Stimulated activated CD8-positive, alpha-beta memory T cell treated with anti-CD3 and anti-CD28 coated beads, Interleukin-4, amount 100 ng/mL, for 24 hours (primary cell): Measurements from ENCODE around the gene NMRAL1.

ENCODE experiments used
- DNase-seq: peaks from one replicate; pipeline ENCODE4 v3.0.0-alpha.2; 2020; ENCODE audit warnings: low read depth

Gene NMRAL1

DNA sequence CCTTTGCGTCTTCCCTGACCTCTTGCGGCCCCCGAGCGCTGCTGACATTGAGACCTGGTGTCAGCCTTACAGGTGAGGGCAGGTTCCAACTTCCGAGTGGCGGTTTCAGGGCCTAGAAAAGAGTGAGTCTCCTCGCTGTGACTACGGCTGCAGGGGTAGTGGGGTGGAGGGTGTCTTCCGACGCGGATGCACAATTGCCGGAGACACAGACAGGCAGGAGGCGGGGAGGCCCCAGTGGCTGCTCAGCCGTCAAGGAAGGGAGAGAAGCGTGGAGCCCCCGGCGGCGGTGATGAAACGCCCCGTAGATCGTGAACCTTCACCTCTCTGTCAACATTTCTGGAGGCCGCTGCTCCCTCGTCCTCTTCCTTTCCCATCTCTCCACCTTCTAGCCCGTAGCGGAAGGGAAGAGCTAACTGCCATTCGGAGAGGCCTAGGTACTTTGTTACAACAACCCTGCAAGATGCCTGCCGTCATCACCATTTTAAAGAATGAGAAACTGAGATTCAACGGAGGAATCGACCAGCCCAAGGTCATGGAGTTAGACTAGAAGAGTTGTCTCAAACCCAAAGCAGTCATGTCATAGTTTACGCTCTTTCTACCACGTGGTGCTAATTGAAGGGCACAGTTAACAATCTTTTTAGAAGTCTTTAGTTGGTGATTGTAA lies 48.3 kb downstream of the NMRAL1 start:
- no peak for DNase-seq

DNA sequence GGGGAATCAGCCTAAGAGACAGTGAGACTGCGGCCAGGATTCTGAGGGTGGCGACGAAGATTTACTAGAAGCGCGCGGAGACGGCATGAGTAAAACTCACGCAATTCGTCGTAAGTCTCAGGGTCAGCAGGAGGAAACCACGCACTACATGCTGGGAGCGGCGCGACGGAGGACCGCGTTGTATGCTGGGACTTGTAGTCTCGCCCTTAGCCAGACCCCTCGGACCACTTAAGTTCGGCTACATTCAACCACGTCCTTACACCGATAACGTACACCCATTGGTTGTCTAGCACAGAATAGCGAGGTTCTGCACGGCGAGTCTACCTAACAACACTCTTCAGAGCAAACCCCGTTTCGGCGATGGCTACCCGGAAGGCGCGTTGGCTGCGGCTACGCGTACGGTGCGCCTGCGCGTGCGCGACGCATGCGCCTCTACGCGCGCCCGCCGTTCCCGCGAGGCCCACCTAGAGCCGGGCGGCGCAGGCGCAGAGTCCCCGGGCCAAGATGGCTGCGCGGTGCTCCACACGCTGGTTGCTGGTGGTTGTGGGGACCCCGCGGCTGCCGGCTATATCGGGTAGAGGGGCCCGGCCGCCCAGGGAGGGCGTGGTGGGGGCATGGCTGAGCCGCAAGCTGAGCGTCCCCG lies 48.9 kb downstream of the NMRAL1 start, which contains the start of gene DNAJA3:
Gene DNAJA3, plus strand, starts transcription at position 491 of the 643 bp plus-strand sequence. Its CDS starts 14 bp downstream, at position 505.
- DNase-seq: peak; percentile 91

DNA sequence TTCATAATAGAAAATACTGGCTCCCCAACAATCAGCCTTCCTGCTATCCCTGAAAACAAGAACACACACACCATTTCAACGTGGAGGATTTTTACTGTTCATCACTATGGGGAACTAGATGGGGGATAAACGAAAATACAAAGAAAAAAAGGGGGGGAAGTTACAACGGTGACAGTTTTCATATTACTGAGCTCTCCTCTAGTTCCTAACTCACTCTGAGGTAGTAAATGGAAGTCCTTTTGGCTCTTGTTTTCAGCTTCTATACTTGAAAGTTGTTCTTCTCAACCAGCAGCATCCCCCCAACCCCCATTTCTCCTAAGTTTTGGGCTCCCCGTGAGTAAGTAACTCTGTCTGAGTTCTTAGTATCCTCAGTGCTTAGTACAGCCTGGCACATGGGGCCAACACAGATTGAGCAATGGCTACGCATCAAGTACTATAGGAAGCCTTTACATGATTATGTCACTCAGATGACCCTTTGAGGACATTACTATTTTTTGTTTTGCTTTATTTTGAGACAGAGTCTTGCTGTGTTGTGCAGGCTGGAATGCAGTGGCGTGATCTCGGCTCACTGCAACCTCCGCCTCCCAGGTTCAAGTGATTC lies 53.8 kb downstream of the NMRAL1 start:
- DNase-seq: no peak

DNA sequence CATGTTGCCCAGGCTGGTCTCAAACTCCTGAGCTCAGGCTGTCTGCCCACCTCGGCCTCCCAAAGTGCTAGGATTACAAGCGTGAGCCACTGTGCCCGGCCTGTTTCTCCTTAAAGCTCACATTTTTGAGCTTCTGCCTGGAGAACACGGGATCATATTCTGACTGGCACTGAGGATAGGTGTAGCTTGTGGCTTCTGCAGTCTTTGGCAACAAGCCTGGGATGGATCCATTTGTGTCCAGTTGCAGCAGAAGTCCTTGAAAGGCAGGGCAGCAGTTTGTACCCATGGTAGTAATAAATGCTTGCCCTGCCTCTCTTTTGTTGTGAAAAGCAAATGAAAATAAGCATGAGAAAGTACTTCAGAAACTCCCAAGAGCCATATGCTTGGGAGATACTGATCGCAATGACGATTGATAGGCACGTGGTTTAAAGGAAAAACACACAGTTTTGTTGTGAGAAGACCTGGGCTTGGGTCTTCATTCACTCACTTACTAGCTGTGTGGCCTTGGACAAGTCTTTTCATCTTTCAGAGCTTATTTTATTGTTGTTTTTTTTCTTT lies 54.9 kb downstream of the NMRAL1 start:
- no peak for DNase-seq

DNA sequence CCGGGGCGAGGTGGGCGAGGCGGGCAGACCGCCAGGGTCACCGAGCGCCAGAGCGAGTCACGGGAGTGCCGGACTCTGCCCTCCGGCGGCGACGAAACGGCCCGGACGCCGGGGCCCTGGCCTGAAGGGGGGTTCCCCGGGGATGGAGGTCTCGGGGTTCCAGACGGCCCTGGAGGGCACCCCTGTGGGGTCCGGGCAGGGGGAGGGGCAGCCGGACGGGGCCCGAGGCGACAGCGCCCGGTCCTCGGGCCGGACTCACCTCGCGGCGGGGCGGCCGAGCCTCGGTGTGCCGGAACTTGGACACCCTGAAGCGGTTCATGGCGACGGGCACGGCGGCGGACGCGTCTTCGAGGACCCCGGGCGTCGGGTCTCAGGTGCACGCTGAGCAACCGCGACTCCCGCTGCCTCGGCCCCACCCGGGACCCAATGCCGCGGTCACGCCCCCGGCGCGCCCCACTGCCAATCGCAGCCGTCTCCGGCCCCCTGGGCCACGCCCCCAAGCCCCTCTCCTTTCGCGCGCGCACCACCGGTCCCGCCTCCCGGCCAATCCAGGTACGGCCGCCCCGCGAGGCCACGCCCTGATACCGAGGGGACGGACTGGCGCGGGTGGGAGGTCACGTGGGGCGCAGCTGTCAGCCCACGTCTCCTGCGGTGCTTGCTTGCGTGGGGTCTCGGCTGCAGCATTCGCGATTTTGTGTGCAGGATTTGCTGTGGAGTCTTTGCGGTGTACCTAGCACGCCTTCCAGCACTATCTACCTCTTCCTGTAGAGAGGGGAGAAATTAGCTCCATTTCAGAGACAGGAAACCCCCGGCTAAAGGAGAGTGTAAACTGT lies 58.0 kb downstream of the NMRAL1 start, which contains the start of gene CORO7:
Gene CORO7, minus strand, starts transcription at position 397 of the 833 bp plus-strand sequence. Its CDS starts 78 bp downstream, at position 319.
- peak; percentile 98 for DNase-seq

DNA sequence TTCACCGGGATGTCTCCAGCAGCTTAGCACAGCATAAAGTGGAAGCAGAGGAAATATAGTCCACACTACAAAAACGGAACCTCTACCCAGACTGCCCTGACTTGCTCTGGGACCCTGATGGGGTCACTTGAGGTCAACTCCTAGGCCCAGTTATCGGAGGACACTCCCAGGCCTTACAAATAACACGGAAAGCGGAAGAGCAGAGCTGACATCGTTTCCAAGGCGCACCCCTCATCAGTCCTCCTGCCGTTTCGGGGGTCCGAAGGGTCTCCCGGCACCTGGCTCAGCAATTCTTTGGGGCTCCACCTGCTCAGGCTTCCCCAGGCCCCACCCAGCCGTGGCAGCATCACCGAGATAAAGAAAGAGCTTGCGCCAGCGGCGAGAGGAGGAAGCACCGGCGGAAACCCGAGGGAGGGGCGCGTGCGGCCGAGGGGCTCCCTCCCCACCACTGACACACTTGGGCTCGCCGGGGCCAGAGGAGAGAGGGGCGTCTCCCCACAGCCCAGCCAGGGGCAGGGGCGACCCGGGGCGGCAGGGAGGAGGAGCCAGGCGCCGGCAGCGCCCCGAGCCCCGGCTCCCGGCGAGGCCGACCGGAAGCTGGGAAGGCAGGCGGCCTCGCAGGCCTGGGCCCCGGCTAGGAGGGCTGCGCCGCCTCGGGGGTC lies 58.8 kb downstream of the NMRAL1 start:
- peak; percentile 34 for DNase-seq

DNA sequence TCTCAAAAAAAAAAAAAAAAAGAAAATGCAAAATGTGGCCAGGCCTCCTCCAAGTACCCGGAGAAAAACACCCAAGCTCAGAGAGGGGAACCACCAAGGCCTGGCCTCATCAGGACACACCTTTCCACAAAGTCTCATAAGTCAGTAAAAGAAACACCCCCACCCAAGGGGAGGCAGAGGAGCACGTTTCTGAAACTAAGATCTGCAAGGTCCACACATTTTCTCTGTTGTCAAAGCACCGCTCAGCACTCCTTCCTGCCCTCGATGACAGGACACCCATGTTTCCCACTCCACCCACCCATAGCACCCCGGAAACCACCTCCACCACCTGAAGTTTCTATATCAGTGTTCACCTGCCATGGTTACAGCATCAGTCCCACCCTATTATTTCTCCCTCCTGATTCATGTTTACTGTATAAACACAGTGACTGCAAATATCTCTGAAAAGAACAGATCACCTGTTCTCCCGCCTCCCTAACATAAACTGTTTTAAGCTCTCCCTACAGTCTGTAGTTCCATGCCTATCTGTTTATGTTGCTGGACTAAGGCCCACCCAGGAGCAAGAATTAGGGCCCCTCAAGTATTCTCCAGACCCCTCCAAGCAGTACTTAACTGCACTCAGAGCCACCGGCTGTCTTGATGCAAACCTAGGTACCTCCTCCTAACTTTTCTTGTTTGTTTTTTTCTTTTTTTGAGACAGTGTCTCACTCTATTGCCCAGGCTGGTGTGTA lies 60.1 kb downstream of the NMRAL1 start:
- peak; percentile 74 for DNase-seq

DNA sequence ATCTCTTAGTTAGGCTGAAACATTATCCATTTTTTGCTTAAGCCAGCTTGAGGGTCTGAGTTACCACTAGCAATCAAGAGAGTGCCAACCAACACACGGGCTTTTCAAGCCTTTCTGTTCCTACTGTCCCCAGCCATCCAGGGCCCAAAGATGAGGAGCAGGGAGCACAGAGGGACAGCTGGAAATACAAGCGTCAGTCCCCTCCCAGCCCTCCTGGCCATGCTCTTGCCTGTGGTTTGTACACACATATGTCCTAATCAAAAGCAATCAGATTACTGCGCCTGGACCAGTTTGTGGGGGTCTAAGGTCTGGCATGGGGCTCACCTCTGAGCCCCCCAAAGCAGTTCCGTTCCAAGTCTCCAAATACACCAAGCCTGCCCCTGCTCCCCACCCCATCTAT lies 61.6 kb downstream of the NMRAL1 start:
- DNase-seq: no peak

DNA sequence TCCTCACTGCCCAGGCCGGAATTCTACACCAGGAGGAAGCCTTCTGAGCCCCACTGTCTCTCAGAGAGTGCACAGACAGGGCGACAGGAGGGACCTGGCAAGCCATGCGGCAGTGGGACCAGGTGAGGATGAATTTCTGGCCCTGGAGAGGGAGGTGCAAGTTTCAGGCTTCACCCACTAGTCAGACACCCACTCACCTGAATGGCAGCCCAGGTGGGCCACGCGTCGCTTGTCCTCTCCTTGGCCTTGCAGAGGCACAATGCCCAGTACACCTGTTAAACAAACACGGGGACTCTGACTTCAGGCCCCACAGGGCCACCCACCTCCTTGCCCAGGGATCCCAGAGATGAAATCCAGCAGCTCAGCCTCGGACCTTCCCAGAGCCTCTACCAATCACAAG lies 62.3 kb downstream of the NMRAL1 start:
- no peak for DNase-seq
